Ishikawa (cell line): ENCODE results near the gene KCNQ1OT1.

ENCODE experiments used
- CEBPB ChIP-seq: IDR thresholded peaks from 2 replicates; pipeline ENCODE4 v1.6.1; 2012
- CREB1 ChIP-seq: IDR thresholded peaks from 2 replicates; pipeline ENCODE4 v1.6.1; 2012; ENCODE audit warnings: low read depth
- EGR1 ChIP-seq: IDR thresholded peaks from 2 replicates; pipeline ENCODE4 v1.6.1; 2012
- EP300 ChIP-seq: IDR thresholded peaks from 2 replicates; pipeline ENCODE4 v1.6.1; 2012; ENCODE audit warnings: borderline replicate concordance
- FOXM1 ChIP-seq: IDR thresholded peaks from 2 replicates; pipeline ENCODE4 v1.6.1; 2012; ENCODE audit warnings: low read depth, borderline replicate concordance
- NFIC ChIP-seq: IDR thresholded peaks from 2 replicates; pipeline ENCODE4 v1.6.1; 2012
- RAD21 ChIP-seq: IDR thresholded peaks from 2 replicates; pipeline ENCODE4 v1.6.1; 2012; ENCODE audit warnings: low read depth
- TAF1 ChIP-seq: IDR thresholded peaks from 2 replicates; pipeline ENCODE4 v1.6.1; 2012; ENCODE audit warnings: low read depth, mild to moderate bottlenecking
- TCF12 ChIP-seq: IDR thresholded peaks from 2 replicates; pipeline ENCODE4 v1.6.1; 2012; ENCODE audit warnings: low read depth
- TEAD4 ChIP-seq: IDR thresholded peaks from 2 replicates; pipeline ENCODE4 v1.6.1; 2012
- YY1 ChIP-seq: IDR thresholded peaks from 2 replicates; pipeline ENCODE4 v1.6.1; 2012; ENCODE audit warnings: low read depth
- ZBTB7A ChIP-seq: IDR thresholded peaks from 2 replicates; pipeline ENCODE4 v1.6.1; 2012; ENCODE audit warnings: low read depth
- TF ChIP-seq, protein P1 (sequence below): IDR thresholded peaks from 2 replicates; pipeline ENCODE4 v1.6.1; 2012
- TF ChIP-seq, protein P2 (sequence below): IDR thresholded peaks from 2 replicates; pipeline ENCODE4 v1.6.1; 2012; ENCODE audit warnings: low read depth, mild to moderate bottlenecking

KCNQ1OT1 gene

DNA sequence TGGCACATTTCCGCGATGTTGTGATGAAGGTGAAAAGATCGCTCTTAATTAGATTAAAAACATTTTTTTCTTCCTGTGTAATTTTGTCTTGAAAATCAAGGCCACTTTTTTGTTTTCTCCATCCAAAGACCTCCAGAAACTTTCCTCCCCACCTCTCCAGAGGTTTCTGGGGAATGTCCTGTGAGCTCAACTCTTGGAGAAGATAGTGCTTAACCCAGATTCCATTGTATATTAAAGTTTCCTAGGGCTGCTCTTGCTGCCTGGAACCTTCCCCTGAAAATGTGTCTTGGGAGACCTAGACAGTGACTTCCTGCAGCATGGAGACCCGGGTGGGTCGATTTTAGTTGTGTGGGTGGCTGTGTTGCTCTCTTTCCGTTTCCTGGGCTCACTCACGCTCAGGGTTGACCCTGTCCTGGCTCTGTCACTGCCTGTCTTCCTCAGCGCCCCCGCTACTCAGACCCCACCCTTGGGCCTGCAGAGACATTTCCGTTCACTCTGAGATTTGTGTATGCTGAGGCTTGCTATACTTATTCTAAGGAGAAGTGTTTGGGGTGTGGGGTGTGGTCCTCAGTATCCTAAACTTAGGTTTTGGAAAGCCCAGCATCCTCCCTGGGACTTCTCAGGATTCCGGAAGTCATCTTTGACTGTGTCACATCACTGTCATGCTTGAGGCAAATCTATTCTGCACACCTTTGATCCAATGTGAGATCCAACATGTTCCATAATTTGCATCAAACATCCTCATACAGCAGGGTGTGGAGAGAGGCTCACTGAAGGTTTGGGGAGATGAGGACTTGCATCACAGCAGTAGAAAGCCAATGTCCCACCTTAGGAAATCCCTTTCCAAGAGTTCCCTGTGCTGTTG, 47.2 kb downstream of the KCNQ1OT1 start:
- TF ChIP-seq EGR1 (no peak), TCF12 (no peak), ZBTB7A (no peak), CEBPB (no peak), TEAD4 (no peak), FOXM1 (no peak), YY1 (no peak)
- TF ChIP-seq, protein P1, sequence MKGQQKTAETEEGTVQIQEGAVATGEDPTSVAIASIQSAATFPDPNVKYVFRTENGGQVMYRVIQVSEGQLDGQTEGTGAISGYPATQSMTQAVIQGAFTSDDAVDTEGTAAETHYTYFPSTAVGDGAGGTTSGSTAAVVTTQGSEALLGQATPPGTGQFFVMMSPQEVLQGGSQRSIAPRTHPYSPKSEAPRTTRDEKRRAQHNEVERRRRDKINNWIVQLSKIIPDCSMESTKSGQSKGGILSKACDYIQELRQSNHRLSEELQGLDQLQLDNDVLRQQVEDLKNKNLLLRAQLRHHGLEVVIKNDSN: no peak

DNA sequence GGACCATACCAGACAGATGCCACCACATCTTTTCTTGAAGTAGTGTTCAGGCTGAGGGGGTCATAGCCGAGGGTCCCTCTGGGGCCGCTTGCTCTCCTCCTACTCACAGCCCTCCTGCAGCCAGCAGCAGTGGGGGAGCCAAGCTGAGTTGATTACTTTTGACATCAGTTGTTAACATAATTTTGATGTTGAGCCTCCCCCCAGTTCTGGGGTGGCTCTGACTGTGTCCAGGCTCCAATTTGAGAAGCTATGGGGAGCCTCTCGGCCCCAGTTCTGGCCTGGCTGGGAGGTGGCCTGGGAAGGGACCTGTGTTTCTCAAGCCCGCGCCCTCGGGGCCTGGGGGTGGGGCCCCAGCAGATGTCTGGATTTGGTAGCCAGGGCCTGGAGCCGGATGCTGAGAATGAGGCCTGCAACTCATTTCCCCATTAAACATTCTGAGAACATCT, 47.9 kb downstream of the KCNQ1OT1 start:
- TF ChIP-seq, protein P2, sequence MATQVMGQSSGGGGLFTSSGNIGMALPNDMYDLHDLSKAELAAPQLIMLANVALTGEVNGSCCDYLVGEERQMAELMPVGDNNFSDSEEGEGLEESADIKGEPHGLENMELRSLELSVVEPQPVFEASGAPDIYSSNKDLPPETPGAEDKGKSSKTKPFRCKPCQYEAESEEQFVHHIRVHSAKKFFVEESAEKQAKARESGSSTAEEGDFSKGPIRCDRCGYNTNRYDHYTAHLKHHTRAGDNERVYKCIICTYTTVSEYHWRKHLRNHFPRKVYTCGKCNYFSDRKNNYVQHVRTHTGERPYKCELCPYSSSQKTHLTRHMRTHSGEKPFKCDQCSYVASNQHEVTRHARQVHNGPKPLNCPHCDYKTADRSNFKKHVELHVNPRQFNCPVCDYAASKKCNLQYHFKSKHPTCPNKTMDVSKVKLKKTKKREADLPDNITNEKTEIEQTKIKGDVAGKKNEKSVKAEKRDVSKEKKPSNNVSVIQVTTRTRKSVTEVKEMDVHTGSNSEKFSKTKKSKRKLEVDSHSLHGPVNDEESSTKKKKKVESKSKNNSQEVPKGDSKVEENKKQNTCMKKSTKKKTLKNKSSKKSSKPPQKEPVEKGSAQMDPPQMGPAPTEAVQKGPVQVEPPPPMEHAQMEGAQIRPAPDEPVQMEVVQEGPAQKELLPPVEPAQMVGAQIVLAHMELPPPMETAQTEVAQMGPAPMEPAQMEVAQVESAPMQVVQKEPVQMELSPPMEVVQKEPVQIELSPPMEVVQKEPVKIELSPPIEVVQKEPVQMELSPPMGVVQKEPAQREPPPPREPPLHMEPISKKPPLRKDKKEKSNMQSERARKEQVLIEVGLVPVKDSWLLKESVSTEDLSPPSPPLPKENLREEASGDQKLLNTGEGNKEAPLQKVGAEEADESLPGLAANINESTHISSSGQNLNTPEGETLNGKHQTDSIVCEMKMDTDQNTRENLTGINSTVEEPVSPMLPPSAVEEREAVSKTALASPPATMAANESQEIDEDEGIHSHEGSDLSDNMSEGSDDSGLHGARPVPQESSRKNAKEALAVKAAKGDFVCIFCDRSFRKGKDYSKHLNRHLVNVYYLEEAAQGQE: no peak
- TF ChIP-seq EP300: no peak
- TF ChIP-seq TEAD4: no peak
- TF ChIP-seq TAF1: no peak
- no peak for TF ChIP-seq CEBPB
- no peak for TF ChIP-seq TCF12
- TF ChIP-seq ZBTB7A: no peak
- TF ChIP-seq YY1: no peak

DNA sequence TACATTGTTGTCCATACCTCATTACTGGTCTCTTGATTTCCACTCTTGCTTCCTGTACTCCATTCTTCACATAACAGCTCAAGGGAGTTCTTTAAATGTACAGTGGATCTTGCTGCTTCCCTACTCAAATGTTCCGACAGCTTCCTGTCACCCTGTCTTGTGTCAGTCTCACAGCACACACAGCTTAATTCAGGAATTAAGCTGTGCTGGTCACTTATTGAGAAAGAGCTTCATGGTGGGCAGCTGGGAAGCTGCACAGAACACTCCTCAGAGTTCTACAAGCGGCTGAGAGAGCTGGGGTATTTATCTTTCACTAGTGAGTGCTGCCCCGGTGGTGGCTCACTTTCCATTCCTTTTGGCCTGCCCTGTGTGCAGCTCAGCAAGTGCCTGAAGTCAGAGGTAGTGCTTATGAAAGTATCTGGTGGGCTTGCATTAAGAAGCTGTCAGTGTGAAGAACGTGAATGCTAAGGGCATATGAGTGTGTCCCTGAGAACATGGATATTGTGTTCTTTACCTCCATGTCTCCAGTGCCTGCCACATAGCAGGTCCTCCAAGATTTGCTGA, 48.7 kb downstream of the KCNQ1OT1 start:
- TF ChIP-seq CEBPB (no peak), YY1 (no peak), NFIC (no peak), ZBTB7A (no peak), TAF1 (no peak), EGR1 (no peak), RAD21 (no peak), CREB1 (no peak)
- TF ChIP-seq, protein P2: no peak
- TF ChIP-seq, protein P1: no peak

DNA sequence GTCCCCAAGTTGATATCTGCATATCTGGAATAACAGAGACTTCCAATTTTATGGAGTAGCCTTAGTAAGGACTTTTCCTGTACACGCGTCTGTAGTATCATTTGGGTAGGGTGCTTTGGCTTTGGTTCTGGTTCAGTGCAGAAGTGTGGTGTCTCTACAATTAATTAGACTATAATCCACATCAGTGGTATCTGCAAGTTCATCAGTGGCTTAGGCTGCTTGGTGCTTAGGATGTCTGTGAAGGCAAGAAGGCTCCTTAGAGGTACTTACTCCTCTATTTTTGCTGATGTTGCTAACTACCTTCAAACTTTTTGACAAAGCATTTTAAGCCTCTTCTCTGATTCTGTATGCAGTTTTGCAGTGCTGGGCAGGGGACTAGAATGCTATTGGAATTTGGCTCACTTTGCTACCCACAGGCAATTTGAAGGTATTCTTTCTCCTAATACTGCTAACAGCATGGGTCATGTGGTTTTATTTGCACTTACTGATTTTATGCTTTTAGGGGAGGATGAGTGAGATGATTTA, 49.4 kb downstream of the KCNQ1OT1 start:
- TF ChIP-seq FOXM1: no peak

DNA sequence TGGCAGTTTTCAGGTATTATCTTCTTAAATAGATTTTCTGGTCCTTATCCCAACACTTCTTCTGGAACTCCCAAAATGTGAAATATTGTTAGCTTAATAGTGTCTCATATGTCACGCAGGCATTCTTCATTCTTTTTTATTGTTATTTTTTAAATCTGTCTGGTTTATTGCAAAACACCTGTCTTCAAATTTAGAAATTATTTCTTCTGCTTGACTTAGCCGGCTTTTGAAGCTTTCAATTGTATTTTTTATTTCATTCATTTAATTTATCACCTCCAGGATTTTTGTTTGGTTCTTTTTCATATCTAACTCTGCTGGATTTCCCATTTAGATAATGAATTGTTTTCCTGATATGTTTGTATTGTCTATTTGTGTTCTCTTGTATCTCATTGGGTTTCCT, 49.9 kb downstream of the KCNQ1OT1 start:
- TF ChIP-seq NFIC: no peak
- TF ChIP-seq CEBPB: no peak
- no peak for TF ChIP-seq TEAD4
- no peak for TF ChIP-seq EP300
- no peak for TF ChIP-seq TAF1
- TF ChIP-seq ZBTB7A: no peak
- no peak for TF ChIP-seq CREB1
- TF ChIP-seq, protein P2: no peak
- TF ChIP-seq YY1: no peak
- TF ChIP-seq TCF12: no peak
- TF ChIP-seq FOXM1: no peak
